Measurements from ENCODE around the gene GPSM1. TPM values are rescaled to one million over a fixed set of nuclear protein-coding genes. Genes with fewer than 3 reads are reported as not detected.

GPSM1 gene
- total RNA-seq, 2 experiments from 2014 or later = 9.1 to 11.0 TPM

- Mint-ChIP-seq H3K9me3 (no peaks in the 10 kb centered on the region), H3K27me3 (no peaks in the 10 kb centered on the region), H3K4me1 (peaks cover 2% of the 10 kb centered on the region), H3K27ac (no peak overlapping the region), H3K4me3 (no peak overlapping the region), H3K36me3 (no peaks in the 10 kb centered on the region)
- DNase-seq = no peak
Measured at GRCh38 chr9:136306211-136307208, 20.8 kb upstream of the GPSM1 start.

- Mint-ChIP-seq H3K27ac (no peak overlapping the region), H3K27me3 (no peaks in the 10 kb centered on the region), H3K4me3 (no peak overlapping the region), H3K9me3 (no peaks in the 10 kb centered on the region), H3K36me3 (no peaks in the 10 kb centered on the region), H3K4me1 (peaks cover 2% of the 10 kb centered on the region)
- DNase-seq = no peak
Measured at GRCh38 chr9:136307215-136307750, 20.1 kb upstream of the GPSM1 start.

- H3K9me3 Mint-ChIP-seq = no peaks in the 10 kb centered on the region
- no peak overlapping the region for H3K27ac Mint-ChIP-seq
- no peaks in the 10 kb centered on the region for H3K27me3 Mint-ChIP-seq
- peaks cover 2% of the 10 kb centered on the region for H3K4me1 Mint-ChIP-seq
- no peak overlapping the region for H3K4me3 Mint-ChIP-seq
- H3K36me3 Mint-ChIP-seq = no peaks in the 10 kb centered on the region
- DNase-seq = no peak
Measured at GRCh38 chr9:136308006-136308701, 19.2 kb upstream of the GPSM1 start.

- no peak overlapping the region for H3K27ac Mint-ChIP-seq
- no peaks in the 10 kb centered on the region for H3K36me3 Mint-ChIP-seq
- H3K27me3 Mint-ChIP-seq = no peaks in the 10 kb centered on the region
- no peak overlapping the region for H3K4me3 Mint-ChIP-seq
- H3K4me1 Mint-ChIP-seq = peaks cover 2% of the 10 kb centered on the region
- no peak for DNase-seq
- no peaks in the 10 kb centered on the region for H3K9me3 Mint-ChIP-seq
Measured at GRCh38 chr9:136308702-136309053, 18.7 kb upstream of the GPSM1 start.

- Mint-ChIP-seq H3K4me1 (peaks cover 2% of the 10 kb centered on the region), H3K36me3 (no peaks in the 10 kb centered on the region), H3K4me3 (no peak overlapping the region), H3K27ac (no peak overlapping the region), H3K27me3 (no peaks in the 10 kb centered on the region), H3K9me3 (no peaks in the 10 kb centered on the region)
- DNase-seq = no peak
Measured at GRCh38 chr9:136309101-136309801, 18.1 kb upstream of the GPSM1 start.

GRCh38 chr9:136309806-136310220, 17.5 kb upstream of the GPSM1 start:
- Mint-ChIP-seq H3K27ac (no peak overlapping the region), H3K36me3 (no peaks in the 10 kb centered on the region), H3K9me3 (peaks cover 3% of the 10 kb centered on the region), H3K4me1 (peaks cover 2% of the 10 kb centered on the region), H3K4me3 (no peak overlapping the region), H3K27me3 (no peaks in the 10 kb centered on the region)
- DNase-seq = no peak

- H3K36me3 Mint-ChIP-seq = peaks cover 3% of the 10 kb centered on the region
- no peak overlapping the region for H3K4me3 Mint-ChIP-seq
- H3K27me3 Mint-ChIP-seq = no peaks in the 10 kb centered on the region
- peaks cover 2% of the 10 kb centered on the region for H3K4me1 Mint-ChIP-seq
- peaks cover 9% of the 10 kb centered on the region for H3K9me3 Mint-ChIP-seq
- DNase-seq = no peak
- no peak overlapping the region for H3K27ac Mint-ChIP-seq
Measured at GRCh38 chr9:136310273-136311030, 16.9 kb upstream of the GPSM1 start.

- H3K36me3 Mint-ChIP-seq = peaks cover 6% of the 10 kb centered on the region
- H3K27ac Mint-ChIP-seq = no peak overlapping the region
- H3K4me3 Mint-ChIP-seq = no peak overlapping the region
- H3K4me1 Mint-ChIP-seq = peaks cover 2% of the 10 kb centered on the region
- peaks cover 4% of the 10 kb centered on the region for H3K27me3 Mint-ChIP-seq
- no peak for DNase-seq
- peaks cover 15% of the 10 kb centered on the region for H3K9me3 Mint-ChIP-seq
Measured at GRCh38 chr9:136311051-136312008, 16.0 kb upstream of the GPSM1 start.

- Mint-ChIP-seq H3K36me3 (peaks cover 10% of the 10 kb centered on the region), H3K4me3 (no peak overlapping the region), H3K9me3 (peaks cover 17% of the 10 kb centered on the region), H3K27me3 (peaks cover 5% of the 10 kb centered on the region), H3K27ac (no peak overlapping the region), H3K4me1 (no peaks in the 10 kb centered on the region)
- no peak for DNase-seq
Measured at GRCh38 chr9:136312009-136312375, 15.3 kb upstream of the GPSM1 start.

GRCh38 chr9:136312436-136312835, 14.9 kb upstream of the GPSM1 start:
- DNase-seq = peak; percentile 60
- Mint-ChIP-seq H3K27me3 (peaks cover 5% of the 10 kb centered on the region), H3K4me3 (no peak overlapping the region), H3K4me1 (no peaks in the 10 kb centered on the region), H3K27ac (no peak overlapping the region), H3K9me3 (peaks cover 17% of the 10 kb centered on the region), H3K36me3 (peaks cover 10% of the 10 kb centered on the region)

GRCh38 chr9:136313111-136314055, 14.0 kb upstream of the GPSM1 start:
- Mint-ChIP-seq H3K36me3 (peaks cover 10% of the 10 kb centered on the region), H3K27me3 (peaks cover 5% of the 10 kb centered on the region), H3K27ac (no peak overlapping the region), H3K4me1 (no peaks in the 10 kb centered on the region), H3K4me3 (no peak overlapping the region), H3K9me3 (peaks cover 17% of the 10 kb centered on the region)
- DNase-seq = no peak

GRCh38 chr9:136314056-136314416, 13.3 kb upstream of the GPSM1 start:
- H3K9me3 Mint-ChIP-seq = peaks cover 17% of the 10 kb centered on the region
- no peak overlapping the region for H3K27ac Mint-ChIP-seq
- H3K4me1 Mint-ChIP-seq = no peaks in the 10 kb centered on the region
- DNase-seq = no peak
- peaks cover 10% of the 10 kb centered on the region for H3K36me3 Mint-ChIP-seq
- no peak overlapping the region for H3K4me3 Mint-ChIP-seq
- H3K27me3 Mint-ChIP-seq = peaks cover 5% of the 10 kb centered on the region

GRCh38 chr9:136314944-136315343, 12.4 kb upstream of the GPSM1 start:
- Mint-ChIP-seq H3K4me3 (no peak overlapping the region), H3K4me1 (no peaks in the 10 kb centered on the region), H3K36me3 (peaks cover 10% of the 10 kb centered on the region), H3K27ac (no peak overlapping the region), H3K27me3 (peaks cover 5% of the 10 kb centered on the region), H3K9me3 (peaks cover 17% of the 10 kb centered on the region)
- no peak for DNase-seq
